ENCODE measurements around the gene GIPC1.

GIPC1 gene

GRCh38 chr19:14494411-14494810 lies 1.5 kb downstream of the GIPC1 start:
- no peak for DNase-seq

GRCh38 chr19:14492756-14493337 lies 3.1 kb downstream of the GIPC1 start:
- DNase-seq = no peak

GRCh38 chr19:14487370-14488125 lies 8.4 kb downstream of the GIPC1 start:
- DNase-seq = no peak

- no peak for DNase-seq
These were observed 13.6 kb downstream of the GIPC1 start for GRCh38 chr19:14482172-14482941.

- DNase-seq = no peak
These were observed 15.2 kb downstream of the GIPC1 start for GRCh38 chr19:14480700-14481079.

- DNase-seq = peak; percentile 41 to 53 (median 49)
These were observed 15.8 kb downstream of the GIPC1 start for GRCh38 chr19:14479975-14480699.

GRCh38 chr19:14479309-14479974 lies 16.5 kb downstream of the GIPC1 start:
- DNase-seq = no peak

- no peak for DNase-seq
These were observed 17.8 kb downstream of the GIPC1 start for GRCh38 chr19:14478113-14478545.

GRCh38 chr19:14477418-14478112 lies 18.4 kb downstream of the GIPC1 start:
- no peak for DNase-seq

GRCh38 chr19:14476673-14477401 lies 19.1 kb downstream of the GIPC1 start:
- DNase-seq = no peak

GRCh38 chr19:14476327-14476672 lies 19.6 kb downstream of the GIPC1 start:
- DNase-seq = no peak

- no peak for DNase-seq
These were observed 20.5 kb downstream of the GIPC1 start, which contains the start of gene PTGER1 for GRCh38 chr19:14475251-14476073. Gene PTGER1, minus strand, starts transcription at chr19:14475354. Its CDS starts 1,034 bp downstream, at chr19:14474320.

- DNase-seq = no peak
These were observed 21.1 kb downstream of the GIPC1 start for GRCh38 chr19:14474827-14475226.

GRCh38 chr19:14473978-14474578 lies 21.8 kb downstream of the GIPC1 start:
- no peak for DNase-seq

- DNase-seq = no peak
These were observed 22.6 kb downstream of the GIPC1 start for GRCh38 chr19:14473073-14473977.

GRCh38 chr19:14472202-14472938 lies 23.6 kb downstream of the GIPC1 start:
- peak; percentile 67 to 84 (median 74) for DNase-seq

- no peak for DNase-seq
These were observed 24.3 kb downstream of the GIPC1 start for GRCh38 chr19:14471436-14472187.

Data from activated CD4-positive, CD25-positive, alpha-beta regulatory T cell (primary cell).